ENCODE measurements around the gene ZNF805.
"Not testable (repeated sequence)": the region's sequence is repeated elsewhere in the genome, so short reads cannot be mapped to it uniquely, and the experiment has no call there.

Gene ZNF805

DNA sequence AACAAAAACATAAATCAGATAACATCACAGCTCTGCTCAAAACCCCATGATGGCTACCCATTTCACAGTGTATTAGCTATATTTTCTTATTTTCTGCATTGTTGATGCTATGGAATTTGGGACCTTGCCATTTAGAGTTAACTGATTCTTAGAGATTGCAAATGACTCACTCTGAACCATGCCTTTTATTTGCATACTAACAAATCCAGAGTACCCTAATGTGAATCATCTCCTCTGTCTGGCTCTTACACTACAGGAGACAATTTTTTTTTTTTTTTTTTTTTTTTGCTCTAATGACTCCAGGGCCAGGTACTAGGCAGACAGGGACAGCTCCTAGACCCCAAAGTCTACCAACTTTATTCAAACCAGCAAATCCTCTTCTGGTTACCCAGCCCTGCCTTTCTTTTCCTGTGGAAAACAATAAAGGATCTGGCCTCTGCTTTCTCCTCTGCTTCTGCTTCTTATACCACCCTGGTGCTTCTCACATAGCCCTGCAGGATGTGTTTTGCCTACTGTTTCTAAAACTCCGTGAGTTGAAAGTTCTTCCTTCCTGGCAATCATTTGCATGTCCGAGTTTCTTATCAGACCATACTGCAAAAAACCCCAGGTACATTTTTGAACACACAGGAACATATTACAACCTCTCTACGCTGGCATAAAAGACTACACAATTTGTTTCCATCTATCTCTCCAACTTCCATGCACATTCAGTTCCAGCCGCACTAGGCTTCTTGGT lies 29.3 kb downstream of the ZNF805 start:
- no peak for DNase-seq (ENCODE audit: low read depth in 2 of 2)

DNA sequence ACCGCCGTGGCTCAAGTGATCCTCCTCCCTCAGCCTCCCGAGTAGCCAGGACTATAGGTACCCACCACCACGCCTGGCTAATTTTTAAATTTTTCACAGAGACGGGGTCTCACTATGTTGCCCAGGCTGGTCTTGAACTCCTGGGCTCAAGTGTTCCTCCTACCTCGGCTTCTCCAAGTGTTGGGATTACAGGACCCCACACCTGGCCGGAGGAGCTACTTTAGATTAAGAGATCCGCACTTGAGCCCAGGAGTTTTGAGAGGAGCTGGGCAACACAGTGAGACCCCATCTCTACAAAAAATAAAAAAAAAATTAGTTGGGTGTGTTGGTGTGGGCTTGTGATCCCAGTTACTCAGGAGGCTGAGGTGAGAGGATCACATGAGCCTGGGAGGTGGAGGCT lies 30.8 kb downstream of the ZNF805 start:
- DNase-seq (ENCODE audit: low read depth in 2 of 2), result no peak

DNA sequence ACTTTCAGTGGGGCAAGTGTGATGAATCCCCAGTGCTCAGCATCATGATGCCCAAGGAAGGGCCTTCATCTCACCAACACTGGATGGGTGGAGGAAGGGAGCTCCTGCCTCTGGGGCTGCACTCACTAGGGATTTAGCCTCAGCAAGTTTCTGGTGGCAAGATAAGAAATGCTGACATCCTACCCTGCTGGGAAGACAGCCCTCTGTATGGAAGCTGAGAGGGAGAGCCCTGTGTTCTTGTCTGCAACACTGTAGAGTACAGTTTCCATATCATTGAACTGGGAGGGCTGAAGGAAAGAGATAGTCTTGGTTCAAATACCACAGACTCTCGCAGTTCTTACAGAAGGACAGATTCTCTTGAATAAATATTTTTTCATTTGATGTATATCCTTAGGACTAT lies 32.6 kb downstream of the ZNF805 start:
- DNase-seq (ENCODE audit: low read depth in 2 of 2), result no peak

DNA sequence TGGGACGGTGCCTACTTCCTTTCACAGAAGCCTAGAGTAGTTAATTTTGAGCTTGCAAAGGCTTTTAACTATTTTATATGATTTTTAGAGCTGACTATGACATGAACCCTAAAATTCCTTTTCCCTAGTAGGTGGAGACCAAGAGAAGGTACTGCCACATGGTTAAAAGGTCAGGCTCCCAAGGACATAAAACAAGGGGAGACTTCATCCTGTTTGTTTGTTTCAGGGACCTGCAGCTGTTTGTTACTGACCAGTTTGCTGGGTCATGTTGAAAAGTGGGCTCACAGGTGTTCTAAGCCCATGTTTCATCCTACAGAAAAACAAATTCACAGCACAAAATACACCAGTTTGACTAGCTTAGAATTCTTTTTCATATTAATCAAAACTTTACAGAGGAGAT lies 36.0 kb downstream of the ZNF805 start:
- DNase-seq (ENCODE audit: low read depth in 2 of 2), result no peak

DNA sequence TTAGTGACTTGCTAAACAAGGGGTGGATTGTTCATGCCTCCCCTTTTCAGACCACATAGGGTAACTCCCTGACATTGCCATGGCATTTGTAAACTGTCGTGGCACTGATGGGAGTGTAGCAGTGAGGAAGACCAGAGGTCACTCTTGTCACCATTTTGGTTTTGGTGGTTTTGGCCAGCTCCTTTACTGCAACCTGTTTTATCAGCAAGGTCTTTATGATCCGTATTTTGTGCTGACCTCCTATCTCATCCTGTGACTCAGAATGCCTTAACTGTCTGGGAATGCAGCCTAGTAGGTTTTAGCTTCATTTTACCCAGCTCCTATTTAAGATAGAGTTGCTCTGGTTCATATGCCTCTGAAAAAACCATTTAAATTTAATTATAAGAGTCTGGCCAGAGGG lies 38.0 kb downstream of the ZNF805 start:
- not testable (repeated sequence) for DNase-seq (ENCODE audit: low read depth in 2 of 2)

DNA sequence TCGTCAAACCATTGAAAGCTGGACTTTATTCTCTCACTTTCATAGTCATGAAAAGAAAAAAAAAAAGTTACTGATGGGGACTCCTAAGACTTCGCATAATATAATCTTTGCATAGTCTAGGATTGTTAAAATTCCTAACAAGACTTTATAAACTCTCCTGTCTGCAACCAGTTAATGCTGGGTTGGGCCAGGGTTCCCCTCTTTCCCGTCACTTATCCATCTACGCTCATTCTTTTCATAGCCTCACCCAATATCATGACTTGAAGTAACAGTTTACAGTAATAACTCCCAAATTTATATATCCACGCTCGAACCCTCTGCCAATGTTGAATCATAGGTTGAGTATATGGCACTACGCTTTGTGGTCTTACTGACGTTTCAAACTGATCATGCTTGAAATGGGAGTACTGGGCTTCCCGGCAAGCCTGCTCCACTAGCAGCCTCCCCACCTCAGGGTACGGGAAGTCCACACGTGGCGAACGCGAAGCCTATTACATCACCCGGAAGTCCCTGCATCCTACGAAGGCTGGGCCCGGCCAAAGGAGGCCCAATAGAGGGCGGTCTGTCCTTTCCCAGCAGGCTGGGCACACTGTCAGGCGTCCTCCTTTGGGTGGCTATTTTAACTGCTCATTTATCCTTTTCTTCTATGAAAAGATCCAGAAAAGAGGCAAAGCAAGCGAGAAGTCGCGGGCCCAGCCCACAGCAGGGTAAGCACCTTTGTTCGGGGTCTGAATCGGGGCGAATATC lies 39.2 kb downstream of the ZNF805 start:
- peak; percentile 65 to 81 for DNase-seq (ENCODE audit: low read depth in 2 of 2)

DNA sequence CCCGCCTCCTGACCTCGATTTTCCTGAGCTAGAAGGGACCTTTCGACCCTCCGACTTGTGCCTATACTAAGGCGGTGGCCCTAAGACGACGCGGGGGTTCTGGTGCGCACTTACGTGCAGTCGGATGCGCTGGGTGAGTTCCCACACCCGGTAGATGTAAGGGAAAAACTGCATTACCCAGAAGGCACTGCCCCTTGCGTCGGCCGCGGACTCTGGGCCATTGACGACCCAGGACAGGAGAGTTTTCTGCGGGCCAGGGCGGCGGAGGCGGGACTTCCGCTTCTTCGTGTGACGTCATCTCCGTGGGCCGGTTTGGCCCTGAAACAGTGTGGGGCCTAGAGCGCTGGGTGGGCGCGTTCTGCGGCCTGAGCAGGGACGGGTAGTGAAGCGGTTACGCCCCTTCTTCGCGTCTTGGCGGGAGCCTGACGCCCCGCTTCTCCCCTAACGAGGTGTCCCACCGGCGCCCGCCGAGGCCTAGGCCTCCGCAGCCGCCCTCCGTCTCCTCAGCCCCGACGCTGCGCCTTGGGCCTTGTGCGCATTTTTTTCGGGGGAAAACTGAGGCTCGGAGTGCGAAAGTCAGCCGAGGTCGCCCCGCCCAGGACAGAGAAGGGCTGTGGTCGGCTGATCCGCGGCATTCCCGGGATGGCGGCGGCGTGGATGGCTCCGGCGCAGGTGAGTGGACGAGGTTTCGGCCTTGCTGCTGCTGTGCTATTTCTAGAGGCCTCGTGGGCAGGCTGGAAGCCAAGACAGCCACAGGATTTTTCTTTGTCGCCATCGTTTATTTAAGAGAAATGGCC lies 39.9 kb downstream of the ZNF805 start, which contains the start of gene ZNF460:
TSS of gene ZNF460 (plus strand) at position 321 of the 797 bp plus-strand sequence. CDS start at position 643, 322 bp downstream.
- peak; percentile 92 to 94 for DNase-seq (ENCODE audit: low read depth in 2 of 2)

DNA sequence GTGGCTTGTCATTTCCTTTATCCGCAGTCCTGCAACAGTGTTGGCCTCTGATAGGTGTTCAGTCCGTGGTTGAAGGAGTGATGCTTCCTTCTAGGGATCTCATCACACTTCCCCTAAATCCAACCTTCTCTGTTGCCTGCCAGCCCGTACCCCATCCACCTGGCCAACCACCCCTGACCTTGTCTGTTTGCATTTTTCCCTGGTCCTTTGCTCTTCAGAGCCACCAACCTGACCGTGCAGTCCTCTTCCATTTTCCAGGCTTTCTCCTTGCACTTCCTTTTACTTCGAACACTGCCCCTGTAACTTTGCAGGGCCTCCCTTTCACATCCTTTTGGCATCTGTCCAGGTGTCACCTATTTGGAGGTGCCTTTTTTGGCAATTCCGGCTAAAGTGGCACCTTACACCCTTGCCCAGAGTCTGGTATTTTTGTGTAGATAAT lies 40.5 kb downstream of the ZNF805 start:
- DNase-seq (ENCODE audit: low read depth in 2 of 2), result no peak

DNA sequence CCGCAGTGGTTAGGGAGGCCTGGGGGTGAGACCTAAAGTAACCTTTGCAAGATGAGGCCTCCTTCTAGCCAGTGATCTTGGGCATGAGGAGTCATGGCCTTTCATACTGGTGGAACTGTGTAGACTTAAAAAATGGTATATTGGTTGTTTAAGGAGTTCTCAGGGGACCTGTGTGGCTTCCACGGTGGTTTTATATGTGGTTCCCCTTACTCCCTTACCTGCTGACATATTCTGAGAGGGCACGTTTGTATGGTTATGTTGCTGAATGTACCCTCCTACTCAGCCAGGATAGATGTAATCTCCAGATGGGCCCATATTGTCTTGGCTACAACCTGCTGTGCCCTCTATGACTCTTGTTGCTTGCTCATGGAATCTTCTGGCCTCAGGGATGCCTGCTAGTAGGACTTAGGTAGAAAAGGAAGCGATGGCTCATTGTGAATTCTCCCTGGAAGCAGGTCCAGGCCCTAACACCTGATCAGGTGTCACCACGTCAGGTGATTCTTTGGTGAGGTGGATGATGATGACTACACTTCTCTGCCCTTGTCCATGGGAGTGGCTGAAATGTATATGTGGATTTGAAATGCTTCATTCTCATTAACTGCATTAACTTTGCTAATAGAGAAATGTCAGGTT lies 41.7 kb downstream of the ZNF805 start:
- no peak for DNase-seq (ENCODE audit: low read depth in 2 of 2)

DNA sequence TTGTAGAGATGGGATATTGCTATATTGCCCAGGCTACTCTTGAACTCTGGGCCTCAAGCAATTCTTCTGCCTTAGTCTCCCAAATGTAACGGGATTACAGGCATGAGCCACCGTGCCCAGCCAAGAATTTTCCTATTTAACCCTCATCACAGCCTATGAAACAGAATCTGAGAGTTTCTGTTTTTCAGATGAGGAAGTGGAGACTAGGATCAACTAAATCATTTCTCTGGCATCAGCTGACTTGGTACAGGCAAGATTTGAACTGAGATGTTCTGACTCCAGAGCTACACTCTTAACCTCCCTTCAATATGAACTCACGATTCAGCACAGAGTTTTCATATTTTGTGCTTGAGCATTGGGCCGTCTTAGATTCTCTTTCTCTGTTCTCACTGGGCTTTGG lies 47.9 kb downstream of the ZNF805 start:
- DNase-seq (ENCODE audit: low read depth in 2 of 2), result no peak

DNA sequence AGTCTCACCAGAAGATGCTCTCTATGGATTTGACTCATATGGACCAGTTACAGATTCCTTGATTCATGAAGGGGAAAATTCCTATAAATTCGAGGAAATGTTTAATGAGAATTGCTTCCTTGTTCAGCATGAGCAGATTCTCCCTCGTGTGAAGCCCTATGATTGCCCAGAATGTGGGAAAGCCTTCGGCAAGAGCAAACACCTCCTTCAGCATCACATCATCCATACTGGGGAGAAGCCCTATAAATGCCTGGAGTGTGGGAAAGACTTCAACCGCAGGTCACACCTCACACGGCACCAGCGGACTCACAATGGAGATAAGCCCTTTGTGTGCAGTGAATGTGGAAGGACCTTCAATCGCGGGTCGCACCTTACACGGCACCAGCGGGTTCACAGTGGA lies 50.5 kb downstream of the ZNF805 start:
- no peak for DNase-seq (ENCODE audit: low read depth in 2 of 2)

DNA sequence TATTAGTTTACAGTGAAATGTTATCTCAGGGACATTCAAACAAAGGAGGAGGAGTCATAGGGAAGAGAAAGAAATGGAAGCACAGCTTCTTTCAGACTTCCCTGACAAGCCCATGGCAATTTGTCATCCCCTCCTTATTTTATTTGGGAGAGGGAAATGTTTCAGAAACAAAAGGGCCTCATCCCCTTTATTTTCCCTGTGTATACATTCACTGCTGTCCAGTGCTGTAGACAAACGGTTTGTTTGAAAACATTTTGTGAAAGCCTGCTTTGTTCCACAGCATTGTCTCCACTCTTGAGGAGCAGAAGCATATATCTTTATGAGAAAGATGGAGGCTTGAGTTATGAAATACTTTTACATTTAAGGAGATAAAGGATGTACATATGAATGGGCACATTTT lies 52.1 kb downstream of the ZNF805 start:
- DNase-seq (ENCODE audit: low read depth in 2 of 2), result no peak

DNA sequence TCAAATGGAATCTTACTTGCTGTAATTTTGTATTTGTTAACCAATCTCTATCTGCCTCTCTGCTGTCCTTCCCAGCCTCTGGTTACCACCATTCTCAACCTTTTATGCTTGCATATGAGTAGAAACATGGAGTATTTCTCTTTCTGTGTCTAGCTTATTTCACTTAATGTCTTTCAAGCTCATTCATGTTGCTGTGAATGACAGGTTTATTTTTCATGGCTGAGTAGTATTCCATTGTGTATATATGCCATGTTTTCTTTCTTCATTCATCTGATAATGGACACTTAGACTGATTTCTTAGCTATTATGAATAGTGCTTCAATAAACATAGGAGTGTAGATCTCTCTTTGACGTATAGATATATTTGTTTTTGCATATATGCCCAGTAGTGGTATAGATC lies 53.3 kb downstream of the ZNF805 start:
- DNase-seq (ENCODE audit: low read depth in 2 of 2), result no peak

DNA sequence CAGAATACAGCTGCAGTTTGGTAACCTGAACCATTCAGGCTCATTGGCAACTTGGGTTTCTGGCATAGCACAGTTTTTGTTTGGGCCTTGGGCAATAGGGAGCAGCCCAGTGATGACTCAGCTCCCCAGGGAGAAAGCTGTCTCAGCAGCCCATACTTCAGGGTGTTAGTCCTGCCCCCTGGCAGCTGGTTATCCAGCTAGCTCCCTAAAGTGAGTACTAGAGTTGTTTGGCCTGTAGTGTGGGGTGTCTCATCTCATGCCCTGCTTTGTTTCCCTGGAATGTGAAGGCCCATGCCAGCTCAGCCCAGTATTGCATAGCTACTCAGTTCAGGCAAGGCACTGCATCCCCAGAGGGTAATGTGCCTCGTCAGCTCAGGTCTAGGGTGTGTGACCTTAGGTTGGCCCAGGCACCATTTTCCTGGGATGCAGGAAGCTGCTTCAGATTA lies 61.6 kb downstream of the ZNF805 start:
- DNase-seq (ENCODE audit: low read depth in 2 of 2), result no peak

DNA sequence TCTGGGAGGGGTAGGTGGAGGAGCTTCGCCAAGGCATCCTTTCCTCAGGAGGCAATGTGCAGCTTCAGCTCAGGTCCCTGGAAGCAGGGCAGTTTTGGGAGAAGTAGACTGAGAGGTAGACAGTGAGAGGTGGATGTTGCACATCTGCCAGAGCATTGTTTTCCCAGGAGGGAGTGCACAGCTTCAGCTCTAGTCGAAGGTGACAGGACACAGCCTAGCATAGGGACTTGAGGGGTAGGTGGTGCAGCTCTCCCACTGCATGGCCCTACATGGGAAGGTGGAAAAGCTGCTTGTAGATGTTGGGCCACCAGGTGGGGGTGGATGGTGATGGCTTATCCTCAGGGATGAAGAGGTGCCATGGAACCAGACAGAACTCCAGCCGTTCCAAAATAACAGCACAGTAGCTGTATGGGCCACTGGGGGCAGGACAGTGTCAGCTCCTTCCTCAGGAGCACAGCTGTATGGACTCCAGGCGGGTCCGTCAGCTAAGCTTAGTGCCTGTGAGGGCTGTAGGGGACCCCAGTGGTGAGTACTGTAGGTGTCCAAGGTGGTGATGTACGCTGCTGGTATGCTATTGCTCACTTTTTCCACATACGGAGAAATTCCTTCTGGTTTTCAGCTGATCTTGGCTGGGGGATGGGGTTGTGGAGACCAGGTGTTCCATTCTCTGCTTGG lies 62.4 kb downstream of the ZNF805 start:
- DNase-seq (ENCODE audit: low read depth in 2 of 2), result no peak

Measured in stimulated activated CD4-positive, alpha-beta T cell treated with anti-CD3 and anti-CD28 coated beads, Interleukin-4, amount 100 ng/mL, for 48 hours (primary cell).